Measurements from ENCODE around the gene TMEM121B.

Gene TMEM121B

DNA sequence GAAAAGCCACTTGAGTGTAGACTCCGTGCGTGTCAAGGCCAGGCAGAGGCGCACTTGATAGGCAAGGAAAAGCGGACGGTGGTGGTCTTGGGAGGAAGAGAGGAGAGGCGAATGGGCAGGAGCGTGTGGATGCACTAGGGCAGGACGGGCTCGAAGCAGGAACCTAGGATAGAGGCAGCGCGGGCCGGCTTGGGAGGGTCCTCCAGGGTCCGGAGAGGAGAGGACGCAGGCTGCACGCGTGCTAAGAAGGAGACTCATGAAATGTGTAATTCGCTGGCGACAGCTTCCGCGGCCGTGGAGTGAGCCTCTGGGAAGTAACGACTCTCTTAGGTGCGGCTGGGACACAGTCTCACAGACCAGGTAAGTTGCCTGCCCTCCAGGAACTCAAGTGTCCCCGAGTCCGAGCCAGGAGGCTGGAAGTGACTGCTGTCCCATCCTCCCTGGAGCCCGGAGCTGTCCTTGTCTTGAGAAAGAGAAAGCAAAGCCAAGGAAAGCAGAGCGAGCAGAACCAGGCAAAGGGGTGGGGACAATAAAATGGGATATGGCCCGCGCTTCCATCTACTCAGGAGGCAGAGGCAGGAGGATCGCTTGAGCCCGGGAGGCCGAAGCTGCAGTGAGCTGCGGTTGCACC is 37.2 kb downstream of the TMEM121B start:
- no peak overlapping the region for H3K4me3 ChIP-seq (ENCODE audit: low read depth, low read length)
- in situ Hi-C loops (cut with HindIII; ENCODE audit: low sequenced_read_pairs) = no loop called here
- no peak for TF ChIP-seq CTCF (IDR thresholded peaks at IDR 0.05; ENCODE audit: low read depth, low read length)
- no peak for DNase-seq (ENCODE audit: low read depth, low spot score)

- TF ChIP-seq CTCF (IDR thresholded peaks at IDR 0.05; ENCODE audit: low read depth, low read length) = no peak
- DNase-seq (ENCODE audit: low read depth, low spot score) = no peak
- H3K4me3 ChIP-seq (ENCODE audit: low read depth, low read length) = no peak overlapping the region
- in situ Hi-C loops (cut with HindIII; ENCODE audit: low sequenced_read_pairs) = no loop called here
Measured at GRCh38 chr22:17083255-17083654, 37.9 kb downstream of the TMEM121B start.

GRCh38 chr22:17079572-17079971 is 41.6 kb downstream of the TMEM121B start:
- DNase-seq (ENCODE audit: low read depth, low spot score) = no peak
- in situ Hi-C loops (cut with HindIII; ENCODE audit: low sequenced_read_pairs) = no loop called here
- H3K4me3 ChIP-seq (ENCODE audit: low read depth, low read length) = no peak overlapping the region
- TF ChIP-seq CTCF (IDR thresholded peaks at IDR 0.05; ENCODE audit: low read depth, low read length) = no peak

DNA sequence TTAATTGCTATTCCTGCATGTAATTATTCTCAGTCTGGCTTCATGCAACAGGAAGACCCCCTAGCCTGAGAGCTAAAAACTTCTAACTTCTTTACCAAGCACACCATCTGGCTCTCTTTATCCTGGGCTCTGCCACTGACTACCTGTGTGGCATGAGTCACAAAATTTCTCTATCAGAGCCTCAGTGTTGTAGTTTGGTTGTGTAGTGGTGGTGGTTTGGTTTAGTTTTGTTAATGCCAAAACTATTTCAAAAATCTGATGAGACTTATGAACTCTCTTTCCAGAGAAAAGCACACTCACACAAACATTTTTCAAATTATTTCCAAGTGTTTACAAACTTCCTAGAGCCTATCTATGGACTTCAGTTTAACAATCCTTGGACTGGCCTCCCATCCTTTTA is 43.9 kb downstream of the TMEM121B start:
- peak; percentile 71 for DNase-seq (ENCODE audit: low read depth, low spot score)
- no peak overlapping the region for H3K4me3 ChIP-seq (ENCODE audit: low read depth, low read length)
- in situ Hi-C loops (cut with HindIII; ENCODE audit: low sequenced_read_pairs) = no loop called here
- TF ChIP-seq CTCF (IDR thresholded peaks at IDR 0.05; ENCODE audit: low read depth, low read length) = no peak

GRCh38 chr22:17074648-17075002 is 46.5 kb downstream of the TMEM121B start:
- DNase-seq (ENCODE audit: low read depth, low spot score) = no peak
- no peak for TF ChIP-seq CTCF (IDR thresholded peaks at IDR 0.05; ENCODE audit: low read depth, low read length)
- in situ Hi-C loops (cut with HindIII; ENCODE audit: low sequenced_read_pairs) = no loop called here
- H3K4me3 ChIP-seq (ENCODE audit: low read depth, low read length) = no peak overlapping the region

- H3K4me3 ChIP-seq (ENCODE audit: low read depth, low read length) = no peak overlapping the region
- in situ Hi-C loops (cut with HindIII; ENCODE audit: low sequenced_read_pairs) = no loop called here
- no peak for DNase-seq (ENCODE audit: low read depth, low spot score)
- TF ChIP-seq CTCF (IDR thresholded peaks at IDR 0.05; ENCODE audit: low read depth, low read length) = no peak
Measured at GRCh38 chr22:17072877-17073276, 48.3 kb downstream of the TMEM121B start.
